Neural progenitor cell (in vitro differentiated cells): Measurements from ENCODE around the gene MRPL38.

Experiments used
- EZH2 ChIP-seq: fragments of 200-600 bp; sonication (generic); IDR thresholded peaks from 2 replicates; pipeline ENCODE4 v1.6.1; 2017; ENCODE audit warnings: antibody characterized with exemption, mild to moderate bottlenecking, moderate library complexity
- TF ChIP-seq, protein P1 (sequence below): fragments of 200-600 bp; sonication (generic); IDR thresholded peaks from 2 replicates; pipeline ENCODE4 v1.5.1; 2017; ENCODE audit warnings: antibody characterized with exemption, mild to moderate bottlenecking

DNA sequence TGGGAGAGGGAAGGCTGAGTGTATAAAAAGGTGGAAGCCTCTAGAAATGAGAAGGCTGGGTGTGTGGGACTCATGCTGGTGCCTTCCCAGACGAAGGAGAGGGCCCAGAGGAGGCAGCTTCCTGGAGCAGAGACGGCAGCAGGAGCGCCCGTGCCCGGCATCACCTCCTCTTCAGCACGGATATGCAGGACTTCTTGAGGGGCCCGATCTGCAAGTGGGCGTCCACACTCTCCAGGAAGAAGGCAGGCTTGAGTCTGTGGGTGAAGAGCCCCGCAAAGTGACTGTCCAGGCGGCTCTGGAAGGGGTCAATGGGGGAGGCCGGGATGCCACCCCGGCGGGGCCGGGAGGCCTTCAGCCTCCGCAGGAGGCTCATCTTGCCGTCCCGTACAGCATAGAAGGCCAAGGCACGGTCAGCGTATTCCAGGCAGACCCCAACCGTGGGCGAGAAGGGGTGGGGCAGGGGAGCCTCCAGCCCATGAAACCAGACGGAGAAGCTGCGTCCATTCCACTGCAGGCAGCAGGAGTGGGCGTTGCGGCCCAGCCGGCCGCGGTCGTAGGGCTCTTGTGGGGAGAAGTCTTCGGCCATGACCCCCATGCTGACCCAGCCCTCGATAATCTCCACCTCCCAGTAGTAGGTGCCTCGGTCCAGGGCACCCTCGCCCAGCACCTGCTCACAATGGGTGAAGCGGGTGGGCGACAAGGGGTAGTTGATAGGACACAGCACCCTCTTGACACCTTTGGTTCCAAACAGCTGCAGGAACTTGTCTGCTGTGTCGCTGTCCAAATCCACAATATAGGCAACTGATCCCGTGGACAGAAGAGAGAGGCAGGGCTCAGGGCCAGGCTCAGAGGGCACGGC, 30.1 kb downstream of the MRPL38 start:
- no peak for TF ChIP-seq EZH2
- TF ChIP-seq, protein P1, sequence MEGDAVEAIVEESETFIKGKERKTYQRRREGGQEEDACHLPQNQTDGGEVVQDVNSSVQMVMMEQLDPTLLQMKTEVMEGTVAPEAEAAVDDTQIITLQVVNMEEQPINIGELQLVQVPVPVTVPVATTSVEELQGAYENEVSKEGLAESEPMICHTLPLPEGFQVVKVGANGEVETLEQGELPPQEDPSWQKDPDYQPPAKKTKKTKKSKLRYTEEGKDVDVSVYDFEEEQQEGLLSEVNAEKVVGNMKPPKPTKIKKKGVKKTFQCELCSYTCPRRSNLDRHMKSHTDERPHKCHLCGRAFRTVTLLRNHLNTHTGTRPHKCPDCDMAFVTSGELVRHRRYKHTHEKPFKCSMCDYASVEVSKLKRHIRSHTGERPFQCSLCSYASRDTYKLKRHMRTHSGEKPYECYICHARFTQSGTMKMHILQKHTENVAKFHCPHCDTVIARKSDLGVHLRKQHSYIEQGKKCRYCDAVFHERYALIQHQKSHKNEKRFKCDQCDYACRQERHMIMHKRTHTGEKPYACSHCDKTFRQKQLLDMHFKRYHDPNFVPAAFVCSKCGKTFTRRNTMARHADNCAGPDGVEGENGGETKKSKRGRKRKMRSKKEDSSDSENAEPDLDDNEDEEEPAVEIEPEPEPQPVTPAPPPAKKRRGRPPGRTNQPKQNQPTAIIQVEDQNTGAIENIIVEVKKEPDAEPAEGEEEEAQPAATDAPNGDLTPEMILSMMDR, result no peak
